Measurements from ENCODE around the gene FKBP15.
"Not testable (repeated sequence)": the region's sequence is repeated elsewhere in the genome, so short reads cannot be mapped to it uniquely, and the experiment has no call there.

FKBP15 gene

GRCh38 chr9:113129884-113130283 is 91.2 kb downstream of the FKBP15 start:
- TF ChIP-seq CTCF (conservative IDR thresholded peaks at IDR 0.05; ENCODE audit: low read depth, low read length), result no peak
- Histone ChIP-seq H3K4me2 (no peak overlapping the region), H3K27ac (no peak overlapping the region), H3K27me3 (ENCODE audit: insufficient read depth, low read depth) (no peaks in the 10 kb centered on the region), H3K4me3 (IDR thresholded peaks at IDR 0.05; ENCODE audit: insufficient read depth, low read depth, low read length) (no peak overlapping the region), H4K20me1 (ENCODE audit: insufficient read depth) (no peaks in the 10 kb centered on the region), H3K79me2 (ENCODE audit: insufficient read depth, low read depth) (no peaks in the 10 kb centered on the region), H3K9ac (no peak overlapping the region), H2AFZ (ENCODE audit: low read depth) (no peak overlapping the region), H3K36me3 (ENCODE audit: insufficient read depth) (no peaks in the 10 kb centered on the region), H3K4me1 (ENCODE audit: low read depth, poor library complexity, severe bottlenecking) (peaks cover 3% of the 10 kb centered on the region)

GRCh38 chr9:113129466-113129865 is 91.6 kb downstream of the FKBP15 start:
- Histone ChIP-seq H3K4me1 (ENCODE audit: low read depth, poor library complexity, severe bottlenecking) (peaks cover 3% of the 10 kb centered on the region), H4K20me1 (ENCODE audit: insufficient read depth) (no peaks in the 10 kb centered on the region), H3K79me2 (ENCODE audit: insufficient read depth, low read depth) (no peaks in the 10 kb centered on the region), H3K27ac (no peak overlapping the region), H3K36me3 (ENCODE audit: insufficient read depth) (no peaks in the 10 kb centered on the region), H3K9ac (no peak overlapping the region), H3K27me3 (ENCODE audit: insufficient read depth, low read depth) (no peaks in the 10 kb centered on the region), H3K4me3 (IDR thresholded peaks at IDR 0.05; ENCODE audit: insufficient read depth, low read depth, low read length) (no peak overlapping the region), H3K4me2 (no peak overlapping the region), H2AFZ (ENCODE audit: low read depth) (no peak overlapping the region)
- TF ChIP-seq CTCF (conservative IDR thresholded peaks at IDR 0.05; ENCODE audit: low read depth, low read length), result no peak

GRCh38 chr9:113125386-113126035 is 95.6 kb downstream of the FKBP15 start:
- no peak overlapping the region for H3K9ac ChIP-seq
- no peak overlapping the region for H3K4me2 ChIP-seq
- no peak overlapping the region for H3K4me3 ChIP-seq (IDR thresholded peaks at IDR 0.05; ENCODE audit: insufficient read depth, low read depth, low read length)
- no peaks in the 10 kb centered on the region for H3K79me2 ChIP-seq (ENCODE audit: insufficient read depth, low read depth)
- H2AFZ ChIP-seq (ENCODE audit: low read depth), result no peak overlapping the region
- TF ChIP-seq CTCF (conservative IDR thresholded peaks at IDR 0.05; ENCODE audit: low read depth, low read length), result no peak
- no peaks in the 10 kb centered on the region for H3K4me1 ChIP-seq (ENCODE audit: low read depth, poor library complexity, severe bottlenecking)
- H3K27me3 ChIP-seq (ENCODE audit: insufficient read depth, low read depth), result no peaks in the 10 kb centered on the region
- no peaks in the 10 kb centered on the region for H3K36me3 ChIP-seq (ENCODE audit: insufficient read depth)
- H3K27ac ChIP-seq, result no peak overlapping the region
- no peaks in the 10 kb centered on the region for H4K20me1 ChIP-seq (ENCODE audit: insufficient read depth)

DNA sequence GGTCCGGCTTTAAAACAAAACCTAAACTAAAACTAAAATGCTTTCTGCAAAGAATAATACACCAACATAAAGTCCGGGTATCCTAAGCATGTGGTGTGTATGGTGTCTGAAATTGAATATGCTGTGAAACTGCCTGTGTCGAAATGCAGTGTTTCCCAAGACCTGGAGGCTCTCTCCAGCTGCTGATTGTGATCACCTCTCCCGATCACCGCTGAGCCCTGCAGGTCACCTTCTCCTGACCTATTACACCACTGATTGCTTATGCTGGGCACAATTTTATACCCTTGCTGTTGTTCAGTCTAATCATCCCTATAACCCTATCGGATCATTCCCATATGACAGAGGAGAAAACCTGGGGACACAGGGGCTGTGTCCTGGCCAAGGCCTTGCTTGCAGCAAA is 102.2 kb downstream of the FKBP15 start:
- H4K20me1 ChIP-seq (ENCODE audit: insufficient read depth); H3K79me2 ChIP-seq (ENCODE audit: insufficient read depth, low read depth); H3K4me2 ChIP-seq; H3K9ac ChIP-seq; H3K27me3 ChIP-seq (ENCODE audit: insufficient read depth, low read depth); H2AFZ ChIP-seq (ENCODE audit: low read depth); H3K4me3 ChIP-seq (IDR thresholded peaks at IDR 0.05; ENCODE audit: insufficient read depth, low read depth, low read length); H3K4me1 ChIP-seq (ENCODE audit: low read depth, poor library complexity, severe bottlenecking); H3K27ac ChIP-seq; H3K36me3 ChIP-seq (ENCODE audit: insufficient read depth): not testable (repeated sequence)
